Activated CD8-positive, alpha-beta T cell treated with anti-CD3 and anti-CD28 coated beads for 36 hours (primary cell): ENCODE data around the gene IQSEC3. TPM values are rescaled to one million over a fixed set of nuclear protein-coding genes. Genes with fewer than 3 reads are reported as not detected.
"Not testable (repeated sequence)": the region's sequence is repeated elsewhere in the genome, so short reads cannot be mapped to it uniquely, and the experiment has no call there.

Experiments
- ATAC-seq: fragments of 200-7000 bp; cut with Tn5 transposase; one replicate; pipeline ENCODE4 v1.10.0; 2021; ENCODE audit warnings: mild to moderate bottlenecking, moderate library complexity
- CTCF ChIA-PET: fragments of 350-600 bp; sonication (Branson Sonifier 250); formaldehyde crosslinking; loops from one replicate; lab custom pipeline; 2021; ENCODE audit warnings: antibody characterized with exemption; lab: Charles Lee
- POLR2A ChIA-PET: fragments of 350-600 bp; sonication (Branson Sonifier 250); formaldehyde crosslinking; loops from one replicate; lab custom pipeline; 2021; ENCODE audit warnings: antibody characterized with exemption; lab: Charles Lee
- DNase-seq: peaks from one replicate; pipeline ENCODE4 v3.0.0-alpha.2; 2020
- H3K27ac Mint-ChIP-seq: one replicate; pipeline ENCODE4 v1.8.0; 2021; ENCODE audit warnings: mild to moderate bottlenecking, mixed read lengths
- H3K27me3 Mint-ChIP-seq: one replicate; pipeline ENCODE4 v1.8.0; 2021; ENCODE audit warnings: mixed read lengths
- H3K36me3 Mint-ChIP-seq: one replicate; pipeline ENCODE4 v1.8.0; 2021; ENCODE audit warnings: low read depth, mixed read lengths
- H3K4me1 Mint-ChIP-seq: one replicate; pipeline ENCODE4 v1.8.0; 2021; ENCODE audit warnings: low read depth, mixed read lengths
- H3K4me3 Mint-ChIP-seq: one replicate; pipeline ENCODE4 v1.8.0; 2021; ENCODE audit warnings: mild to moderate bottlenecking, moderate library complexity, mixed read lengths
- H3K9me3 Mint-ChIP-seq: one replicate; pipeline ENCODE4 v1.8.0; 2021; ENCODE audit warnings: mixed read lengths
- CTCF ChIP-seq: fragments of 200-600 bp; IDR thresholded peaks from one replicate; pipeline ENCODE4 v1.8.0; 2022; ENCODE audit warnings: antibody characterized with exemption, mild to moderate bottlenecking
- intact Hi-C: fragments of 100-400 bp; cut with micrococcal nuclease; formaldehyde crosslinking; loops from one replicate; pipeline ENCODE4 v1.10.0; 2022
- total RNA-seq, 2 experiments: library from RNA; stranded (reverse); gene quantifications; one replicate each; pipeline ENCODE4 v1.2.3, GENCODE V29; 2021

The IQSEC3 gene
- total RNA-seq, 2 experiments from 2014 or later: 2.5 to 2.7 TPM

- peaks cover 13% of the 10 kb centered on the region for H3K27me3 Mint-ChIP-seq
- POLR2A ChIA-PET: no interaction called here
- H3K4me1 Mint-ChIP-seq: peaks cover 10% of the 10 kb centered on the region
- intact Hi-C loops: no loop called here
- no peak overlapping the region for H3K27ac Mint-ChIP-seq
- no peak for TF ChIP-seq CTCF
- no peaks in the 10 kb centered on the region for H3K36me3 Mint-ChIP-seq
- ATAC-seq: no peak
- DNase-seq: no peak
- CTCF ChIA-PET: interaction anchor here (1.5 kb wide), 1 partner anchor 35 kb away, joined by 3 read pairs; no protein-coding TSS in a partner anchor
- no peaks in the 10 kb centered on the region for H3K9me3 Mint-ChIP-seq
- H3K4me3 Mint-ChIP-seq: no peak overlapping the region
Observed at GRCh38 chr12:184811-185575, 118.4 kb downstream of the IQSEC3 start.

- DNase-seq: no peak
- ChIA-PET CTCF (interaction anchor here (0.8 to 1.5 kb wide), 3 partner anchors 9 to 34 kb away, joined by 3 read pairs; no protein-coding TSS in a partner anchor), POLR2A (no interaction called here)
- peaks cover 4% of the 10 kb centered on the region for H3K4me1 Mint-ChIP-seq
- no peak overlapping the region for H3K4me3 Mint-ChIP-seq
- ATAC-seq: no peak
- no peaks in the 10 kb centered on the region for H3K36me3 Mint-ChIP-seq
- H3K27ac Mint-ChIP-seq: no peak overlapping the region
- intact Hi-C loops: no loop called here
- no peak for TF ChIP-seq CTCF
- peaks cover 15% of the 10 kb centered on the region for H3K27me3 Mint-ChIP-seq
- no peaks in the 10 kb centered on the region for H3K9me3 Mint-ChIP-seq
Observed at GRCh38 chr12:185576-185955, 119.0 kb downstream of the IQSEC3 start.

GRCh38 chr12:186006-186625 is 119.5 kb downstream of the IQSEC3 start:
- TF ChIP-seq CTCF: no peak
- ATAC-seq: no peak
- Mint-ChIP-seq H3K9me3 (no peaks in the 10 kb centered on the region), H3K27me3 (peaks cover 15% of the 10 kb centered on the region), H3K27ac (no peak overlapping the region), H3K36me3 (no peaks in the 10 kb centered on the region), H3K4me1 (peaks cover 4% of the 10 kb centered on the region), H3K4me3 (no peak overlapping the region)
- POLR2A ChIA-PET: no interaction called here
- no peak for DNase-seq
- intact Hi-C loops: no loop called here
- CTCF ChIA-PET: interaction anchor here (0.8 to 0.9 kb wide), 2 partner anchors 9 to 34 kb away, joined by 3 read pairs; no protein-coding TSS in a partner anchor

GRCh38 chr12:187986-188909 is 121.7 kb downstream of the IQSEC3 start:
- H3K9me3 Mint-ChIP-seq, H3K4me1 Mint-ChIP-seq, DNase-seq, ATAC-seq, POLR2A ChIA-PET, H3K27ac Mint-ChIP-seq, H3K36me3 Mint-ChIP-seq, intact Hi-C loops: not testable (repeated sequence)
- CTCF ChIA-PET: interaction anchor here (1.3 to 2.3 kb wide), 3 partner anchors 11 to 82 kb away, joined by 4 to 6 read pairs (median 4); no protein-coding TSS in a partner anchor
- H3K4me3 Mint-ChIP-seq: peak overlapping the region; percentile 41
- peaks cover 15% of the 10 kb centered on the region for H3K27me3 Mint-ChIP-seq
